HEK293T (cell line): Measurements from ENCODE around the gene TRIM41.

Source experiments
- ARNT ChIP-seq: fragments of 450-650 bp; IDR thresholded peaks from 2 replicates; pipeline ENCODE4 v1.6.1; 2017; ENCODE audit warnings: mild to moderate bottlenecking
- BHLHE40 ChIP-seq: fragments of 450-650 bp; IDR thresholded peaks from 2 replicates; pipeline ENCODE4 v1.6.1; 2016; ENCODE audit warnings: mild to moderate bottlenecking, moderate library complexity, borderline replicate concordance
- CTBP1 ChIP-seq: fragments of 450-650 bp; IDR thresholded peaks from 2 replicates; pipeline ENCODE4 v1.6.1; 2016; ENCODE audit warnings: borderline replicate concordance
- ELF4 ChIP-seq: fragments of 450-650 bp; IDR thresholded peaks from 2 replicates; pipeline ENCODE4 v1.6.1; 2017; ENCODE audit warnings: antibody characterized with exemption
- FOXA1 ChIP-seq: fragments of 450-650 bp; IDR thresholded peaks from 2 replicates; pipeline ENCODE4 v1.6.1; 2016; ENCODE audit warnings: mild to moderate bottlenecking
- FOXK2 ChIP-seq: fragments of 450-650 bp; IDR thresholded peaks from 2 replicates; pipeline ENCODE4 v1.6.1; 2016; ENCODE audit warnings: mild to moderate bottlenecking
- HDGF ChIP-seq: fragments of 450-650 bp; IDR thresholded peaks from 2 replicates; pipeline ENCODE4 v1.6.1; 2017; ENCODE audit warnings: antibody characterized with exemption, borderline replicate concordance
- L3MBTL2 ChIP-seq: fragments of 450-650 bp; conservative IDR thresholded peaks from 2 replicates; pipeline ENCODE4 v1.6.1; 2016; ENCODE audit warnings: mild to moderate bottlenecking
- LEF1 ChIP-seq: fragments of 450-650 bp; IDR thresholded peaks from 2 replicates; pipeline ENCODE4 v1.6.1; 2017; ENCODE audit warnings: mild to moderate bottlenecking, borderline replicate concordance
- SP1 ChIP-seq: fragments of 450-650 bp; IDR thresholded peaks from 2 replicates; pipeline ENCODE4 v1.6.1; 2017
- SUZ12 ChIP-seq: fragments of 450-650 bp; IDR thresholded peaks from 2 replicates; pipeline ENCODE4 v1.6.1; 2016; ENCODE audit warnings: mild to moderate bottlenecking
- TARDBP ChIP-seq: fragments of 450-650 bp; IDR thresholded peaks from 2 replicates; pipeline ENCODE4 v1.6.1; 2016
- ZNF384 ChIP-seq: fragments of 450-650 bp; IDR thresholded peaks from 2 replicates; pipeline ENCODE4 v1.6.1; 2016

- TF ChIP-seq SUZ12 = no peak
- no peak for TF ChIP-seq L3MBTL2
- peak; percentile 86 for TF ChIP-seq ELF4
- TF ChIP-seq FOXA1 = no peak
- TF ChIP-seq TARDBP = no peak
- TF ChIP-seq HDGF = no peak
- no peak; the same call in 1 of the 2 replicates for TF ChIP-seq CTBP1
- no peak for TF ChIP-seq ARNT
- TF ChIP-seq SP1 = no peak
- TF ChIP-seq BHLHE40 = no peak
- TF ChIP-seq FOXK2 = no peak
- no peak for TF ChIP-seq ZNF384
- peak; percentile 13; the same call in 1 of the 2 replicates for TF ChIP-seq LEF1
These were observed at the start of gene TRIM41 for GRCh38 chr5:181223058-181223728.
